Stimulated activated CD8-positive, alpha-beta memory T cell treated with anti-CD3 and anti-CD28 coated beads, Interleukin-12 subunit alpha, Interleukin-12 subunit beta, amount 100 ng/mL, for 24 hours (primary cell): ENCODE results near the gene AP4E1.
"Not testable (repeated sequence)": the region's sequence is repeated elsewhere in the genome, so short reads cannot be mapped to it uniquely, and the experiment has no call there.

Experiments
- DNase-seq: peaks from one replicate; pipeline ENCODE4 v3.0.0-alpha.2; 2020; ENCODE audit errors: extremely low read depth

AP4E1 gene

GRCh38 chr15:51023499-51023898 lies 115.0 kb downstream of the AP4E1 start:
- DNase-seq, result no peak

GRCh38 chr15:51024735-51025453 lies 116.4 kb downstream of the AP4E1 start:
- no peak for DNase-seq

- no peak for DNase-seq
Observed at GRCh38 chr15:51025454-51025846, 117.0 kb downstream of the AP4E1 start.

- DNase-seq, result no peak
Observed at GRCh38 chr15:51030649-51031316, 122.3 kb downstream of the AP4E1 start.

GRCh38 chr15:51037474-51037873 lies 129.0 kb downstream of the AP4E1 start:
- not testable (repeated sequence) for DNase-seq

- DNase-seq, result no peak
Observed at GRCh38 chr15:51038162-51038973, 129.9 kb downstream of the AP4E1 start.

GRCh38 chr15:51038974-51039319 lies 130.5 kb downstream of the AP4E1 start:
- DNase-seq, result no peak

- DNase-seq, result no peak
Observed at GRCh38 chr15:51044037-51044727, 135.7 kb downstream of the AP4E1 start.

GRCh38 chr15:51046016-51046415 lies 137.5 kb downstream of the AP4E1 start:
- no peak for DNase-seq

- no peak for DNase-seq
Observed at GRCh38 chr15:51046799-51047449, 138.4 kb downstream of the AP4E1 start.

- DNase-seq, result no peak
Observed at GRCh38 chr15:51048308-51048707, 139.8 kb downstream of the AP4E1 start.

- no peak for DNase-seq
Observed at GRCh38 chr15:51049081-51049480, 140.6 kb downstream of the AP4E1 start.

- DNase-seq, result no peak
Observed at GRCh38 chr15:51051776-51052175, 143.3 kb downstream of the AP4E1 start.

- DNase-seq, result no peak
Observed at GRCh38 chr15:51053571-51053970, 145.1 kb downstream of the AP4E1 start.

- no peak for DNase-seq
Observed at GRCh38 chr15:51054535-51054934, 146.1 kb downstream of the AP4E1 start.
